ENCODE measurements around the gene CDK6. TPM values are rescaled to one million over a fixed set of nuclear protein-coding genes. Genes with fewer than 3 reads are reported as not detected.

Gene CDK6
- total and polyA plus RNA-seq, 2 of the 8 experiments (the other 6 are each of a cell fraction or from before 2014, with no cell fraction given), result 5.9 to 18.9 TPM

- ChIA-PET POLR2A (ENCODE audit: partially characterized antibody) (interaction anchor here (1.3 kb wide), 1 partner anchor 162 kb away, joined by 4 read pairs; no protein-coding TSS in a partner anchor), CTCF (ENCODE audit: partially characterized antibody) (interaction anchor here (0.6 to 1.8 kb wide), 41 partner anchors 8 to 323 kb away, joined by 3 to 20 read pairs (median 4); no protein-coding TSS in a partner anchor)
- Histone ChIP-seq H3K79me2 (ENCODE audit: control insufficient read depth in 1 of 2, insufficient read depth in 2 of 2, low read length in 2 of 2) (no peaks in the 10 kb centered on the region), H3K18ac (ENCODE audit: extremely low read depth, low read length) (no peak overlapping the region), H3K56ac (replicated peaks; ENCODE audit: insufficient read length, low read depth, low read length) (no peak overlapping the region), H3K27me3 (replicated peaks in 1 of 4; ENCODE audit: control insufficient read depth in 3 of 4, extremely low read depth in 1 of 4, insufficient read depth in 3 of 4, low read length in 3 of 4) (no peaks in the 10 kb centered on the region), H2BK15ac (ENCODE audit: low read length) (no peak overlapping the region), H3K23me2 (ENCODE audit: low read depth, low read length) (no peaks in the 10 kb centered on the region), H2AFZ (ENCODE audit: low read length) (no peak overlapping the region), H3K79me1 (ENCODE audit: low read depth, low read length) (no peaks in the 10 kb centered on the region), H2AK5ac (ENCODE audit: low read depth, low read length) (no peak overlapping the region), H4K20me1 (replicated peaks in 1 of 2; ENCODE audit: control insufficient read depth in 1 of 2, insufficient read depth in 2 of 2, low read length in 2 of 2) (no peaks in the 10 kb centered on the region), H2BK12ac (ENCODE audit: low read depth, low read length) (no peak overlapping the region), H3K23ac (ENCODE audit: insufficient read length) (no peak overlapping the region), H2BK20ac (ENCODE audit: low read length) (no peak overlapping the region), H3K14ac (ENCODE audit: insufficient read length) (no peak overlapping the region), H3K9me3 (ENCODE audit: insufficient read depth in 2 of 2, low read depth in 1 of 2, low read length in 1 of 2) (no peaks in the 10 kb centered on the region), H2BK5ac (ENCODE audit: low read depth, low read length) (no peak overlapping the region), H3K4me2 (ENCODE audit: insufficient read depth in 1 of 2, low read depth in 2 of 2, low read length in 2 of 2) (no peak overlapping the region), H4K5ac (ENCODE audit: insufficient read length, low read depth, low read length) (no peak overlapping the region), H3K4me3 (ENCODE audit: extremely low read depth in 1 of 4, insufficient read depth in 2 of 4, low read depth in 3 of 4, low read length in 4 of 4) (no peak overlapping the region), H2BK120ac (replicated peaks; ENCODE audit: low read depth, low read length) (no peak overlapping the region), H3K36me3 (ENCODE audit: control insufficient read depth in 2 of 4, insufficient read depth in 4 of 4, low read length in 3 of 4) (no peaks in the 10 kb centered on the region), H4K8ac (ENCODE audit: extremely low read depth, insufficient read depth, low read length) (no peak overlapping the region), H3K27ac (ENCODE audit: low read depth, low read length) (no peak overlapping the region), H3K4me1 (replicated peaks in 1 of 4; ENCODE audit: control insufficient read depth in 3 of 4, insufficient read depth in 4 of 4, low read length in 3 of 4) (no peaks in the 10 kb centered on the region), H4K91ac (replicated peaks; ENCODE audit: insufficient read length, low read length) (no peak overlapping the region), H3K4ac (replicated peaks; ENCODE audit: insufficient read length, low read depth, low read length) (no peak overlapping the region), H3K9ac (replicated peaks in 1 of 4; ENCODE audit: extremely low read depth in 1 of 4, low read depth in 3 of 4, low read length in 3 of 4) (no peak overlapping the region)
- WGBS, 2 experiments (ENCODE audit: extremely low coverage in 1 of 2, insufficient coverage in 1 of 2, insufficient read length in 1 of 2, insufficient replicate concordance in 2 of 2, low coverage in 1 of 2, low lambda C conversion rate in 2 of 2, missing lambda C conversion rate in 1 of 2), result 91% methylated on average over 4 of the region's 4 CpGs; no CpG with 5 or more reads in 1 of the 2 experiments
- FAIRE-seq (no peak), DNase-seq (ENCODE audit: low read depth in 1 of 2, low spot score in 2 of 2) (no peak)
- no peak for TF ChIP-seq BRCA1 (IDR thresholded peaks at IDR 0.05; ENCODE audit: low read depth, low read length)
- no peak for TF ChIP-seq MAFK (IDR thresholded peaks at IDR 0.05; ENCODE audit: low read depth, low read length)
- no peak for TF ChIP-seq MAX (IDR thresholded peaks at IDR 0.05)
- TF ChIP-seq USF2 (IDR thresholded peaks at IDR 0.05; ENCODE audit: low read length), result no peak
- no peak for TF ChIP-seq HDAC2 (IDR thresholded peaks at IDR 0.05; ENCODE audit: borderline replicate concordance in 1 of 2, low read depth in 2 of 2, low read length in 2 of 2)
- TF ChIP-seq NANOG (IDR thresholded peaks at IDR 0.05; ENCODE audit: insufficient read depth, low read depth, low read length, poor library complexity, severe bottlenecking), result no peak
- TF ChIP-seq SUZ12 (IDR thresholded peaks at IDR 0.05; ENCODE audit: low read length), result no peak
- no peak for TF ChIP-seq SRF (IDR thresholded peaks at IDR 0.05; ENCODE audit: low read depth, low read length)
- TF ChIP-seq E2F6 (IDR thresholded peaks at IDR 0.05), result no peak
- no peak for TF ChIP-seq NRF1 (IDR thresholded peaks at IDR 0.05; ENCODE audit: low read depth, low read length)
- TF ChIP-seq ZNF274 (IDR thresholded peaks at IDR 0.05; ENCODE audit: borderline replicate concordance, extremely low read depth, low read length), result no peak
- no peak for TF ChIP-seq SP1 (IDR thresholded peaks at IDR 0.05; ENCODE audit: low read depth, low read length)
These were observed 44.7 kb upstream of the CDK6 start for GRCh38 chr7:92881091-92881485.

All from H1 (cell line).